ENCODE results near the gene KLC1.

- TF ChIP-seq CTCF (IDR thresholded peaks at IDR 0.05; ENCODE audit: low read depth, low read length, missing input control) = no peak
- TF ChIP-seq ATF3 (IDR thresholded peaks at IDR 0.05) = no peak
- TF ChIP-seq TAF1 (conservative IDR thresholded peaks at IDR 0.05) = no peak
- no peak for TF ChIP-seq FOXA2 (IDR thresholded peaks at IDR 0.05)
- TF ChIP-seq SP1 (IDR thresholded peaks at IDR 0.05) = no peak
- no peak for TF ChIP-seq MAX (IDR thresholded peaks at IDR 0.05)
- TF ChIP-seq ZBTB33 (IDR thresholded peaks at IDR 0.05) = no peak
- no peak for TF ChIP-seq RAD21 (IDR thresholded peaks at IDR 0.05)
- TF ChIP-seq GABPA (IDR thresholded peaks at IDR 0.05 in 1 of 2, conservative IDR thresholded peaks at IDR 0.05 in 1 of 2) = no peak
- TF ChIP-seq EGR1 (IDR thresholded peaks at IDR 0.05; ENCODE audit: low read depth in 2 of 2) = no peak
Observed at GRCh38 chr14:103686831-103687485, 57.9 kb downstream of the KLC1 start.

All from liver (tissue), 3 donors.